ENCODE data around the gene LINC01488.

Gene LINC01488

GRCh38 chr11:69535908-69536307, 54.4 kb downstream of the LINC01488 start:
- no peak for DNase-seq

- no peak for DNase-seq
Observed at GRCh38 chr11:69536406-69536805, 54.9 kb downstream of the LINC01488 start.

GRCh38 chr11:69537126-69537525, 55.7 kb downstream of the LINC01488 start:
- DNase-seq, result no peak

- DNase-seq, result no peak
Observed at GRCh38 chr11:69537855-69538640, 56.6 kb downstream of the LINC01488 start.

- no peak for DNase-seq
Observed at GRCh38 chr11:69538854-69539253, 57.4 kb downstream of the LINC01488 start.

GRCh38 chr11:69539416-69540117, 58.1 kb downstream of the LINC01488 start:
- DNase-seq, result no peak

- peak in 1 of 3 experiments; percentile 9 for DNase-seq
Observed at GRCh38 chr11:69540118-69541000, 58.9 kb downstream of the LINC01488 start.

- DNase-seq, result no peak
Observed at GRCh38 chr11:69541001-69541285, 59.5 kb downstream of the LINC01488 start.

- DNase-seq, result no peak
Observed at GRCh38 chr11:69541501-69542313, 60.2 kb downstream of the LINC01488 start.

- DNase-seq, result no peak
Observed at GRCh38 chr11:69542314-69543168, 61.1 kb downstream of the LINC01488 start.
